Breast epithelium (tissue), 4 donors: ENCODE measurements around the gene WDR43. TPM values are rescaled to one million over a fixed set of nuclear protein-coding genes. Genes with fewer than 3 reads are reported as not detected.
A peak's percentile ranks its signal among the peaks of the same experiment; 100 is the strongest.

Experiments
- DNase-seq, 2 donors: peaks; one replicate each; pipeline ENCODE4 v3.0.0-alpha.2; 2019; ENCODE audit warnings: low spot score in 2 of 2
- H3K27ac ChIP-seq, 2 donors: fragments of 200-600 bp; sonication (generic) in 1 of 2; one replicate each; pipeline ENCODE4 v1.5.1; 2016 to 2019; ENCODE audit warnings: mild to moderate bottlenecking in 1 of 2
- H3K27me3 ChIP-seq, 2 donors: fragments of 200-600 bp; sonication (generic) in 1 of 2; one replicate each; pipeline versions ENCODE4 v1.5.1 to v1.6.0; 2017 to 2019; ENCODE audit warnings: control low read depth in 1 of 2, mild to moderate bottlenecking in 1 of 2
- H3K36me3 ChIP-seq: fragments of 200-600 bp; one replicate; pipeline ENCODE4 v1.5.1; 2019
- H3K4me1 ChIP-seq, 2 donors: fragments of 200-600 bp; sonication (generic); one replicate each; pipeline ENCODE4 v1.5.1; 2016 to 2019; ENCODE audit warnings: control low read depth in 1 of 2
- H3K4me3 ChIP-seq, 3 donors: fragments of 200-600 bp; sonication (generic); 1 replicate in 2 of 3; 2 replicates in 1 of 3; pipeline ENCODE4 v1.5.1; 2016 to 2019; ENCODE audit warnings: mild to moderate bottlenecking in 3 of 3, moderate library complexity in 2 of 3
- H3K9me3 ChIP-seq, 2 donors: fragments of 200-600 bp; sonication (generic) in 1 of 2; one replicate each; pipeline ENCODE4 v1.5.1; 2016 to 2019; ENCODE audit warnings: control low read depth in 1 of 2
- POLR2A ChIP-seq: fragments of 450-650 bp; IDR thresholded peaks from one replicate; pipeline ENCODE4 v1.6.1; 2016; ENCODE audit warnings: antibody characterized with exemption, mild to moderate bottlenecking, moderate library complexity
- POLR2AphosphoS5 ChIP-seq, 3 donors: sonication (generic); formaldehyde crosslinking; IDR thresholded peaks; one replicate each; pipeline ENCODE4 v1.6.1; 2017; ENCODE audit warnings: antibody characterized with exemption in 3 of 3
- intact Hi-C: fragments of 100-400 bp; cut with DNase I; formaldehyde crosslinking; loops from one replicate; pipeline ENCODE4 v1.15.1; 2023; ENCODE audit warnings: low total_unique reads
- total RNA-seq, 3 donors: library from RNA; depleted of rRNA; stranded (reverse); fragments of >200 nt; gene quantifications; one replicate each; pipeline ENCODE4 v1.1.0, GENCODE V29; 2016
- TF ChIP-seq, protein P1 (sequence below), 3 donors: fragments of 450-650 bp; IDR thresholded peaks; one replicate each; pipeline ENCODE4 v1.5.1; 2016 to 2017; ENCODE audit warnings: antibody characterized with exemption in 3 of 3, mild to moderate bottlenecking in 3 of 3, moderate library complexity in 3 of 3

The WDR43 gene
- total RNA-seq, 3 donors from 2014 or later: 55.1 to 67.8 (median 64.5) TPM

DNA sequence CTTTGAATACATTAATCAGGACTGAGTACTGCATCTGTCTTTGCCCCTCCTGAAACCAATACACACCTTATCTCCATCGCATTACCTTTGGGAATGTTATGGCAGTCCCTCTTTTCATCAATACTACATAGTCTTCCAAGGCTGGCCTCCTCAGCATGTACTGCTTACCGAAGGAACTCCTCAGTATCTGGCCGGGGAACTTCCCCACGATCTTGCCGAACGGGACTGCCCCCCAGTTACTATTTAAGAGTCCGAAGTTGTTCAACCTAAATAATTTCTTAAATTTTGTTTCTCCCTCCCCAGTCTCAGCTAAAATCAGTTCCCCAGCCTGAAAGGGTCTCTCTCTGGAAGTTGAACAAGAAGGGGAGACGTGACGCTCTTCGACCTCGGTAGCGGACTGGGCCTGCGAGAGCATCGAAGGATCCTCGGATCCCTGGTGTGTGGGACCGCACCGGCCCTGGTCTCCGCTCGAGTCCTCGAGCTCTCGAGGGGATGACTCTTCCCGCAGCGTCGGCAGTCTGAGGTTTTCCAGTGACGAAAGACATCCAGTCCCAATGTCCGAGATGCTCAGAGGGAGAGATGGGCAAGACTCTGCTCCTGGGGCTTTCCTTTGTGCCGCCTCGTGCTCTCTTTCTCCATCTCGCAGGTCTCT is 24.8 kb upstream of the WDR43 start:
- no peak for DNase-seq
- H3K27ac ChIP-seq: peak overlapping the region; percentile 85 to 89
- H3K9me3 ChIP-seq: no peaks in the 10 kb centered on the region
- no peak for TF ChIP-seq POLR2A
- TF ChIP-seq, protein P1, sequence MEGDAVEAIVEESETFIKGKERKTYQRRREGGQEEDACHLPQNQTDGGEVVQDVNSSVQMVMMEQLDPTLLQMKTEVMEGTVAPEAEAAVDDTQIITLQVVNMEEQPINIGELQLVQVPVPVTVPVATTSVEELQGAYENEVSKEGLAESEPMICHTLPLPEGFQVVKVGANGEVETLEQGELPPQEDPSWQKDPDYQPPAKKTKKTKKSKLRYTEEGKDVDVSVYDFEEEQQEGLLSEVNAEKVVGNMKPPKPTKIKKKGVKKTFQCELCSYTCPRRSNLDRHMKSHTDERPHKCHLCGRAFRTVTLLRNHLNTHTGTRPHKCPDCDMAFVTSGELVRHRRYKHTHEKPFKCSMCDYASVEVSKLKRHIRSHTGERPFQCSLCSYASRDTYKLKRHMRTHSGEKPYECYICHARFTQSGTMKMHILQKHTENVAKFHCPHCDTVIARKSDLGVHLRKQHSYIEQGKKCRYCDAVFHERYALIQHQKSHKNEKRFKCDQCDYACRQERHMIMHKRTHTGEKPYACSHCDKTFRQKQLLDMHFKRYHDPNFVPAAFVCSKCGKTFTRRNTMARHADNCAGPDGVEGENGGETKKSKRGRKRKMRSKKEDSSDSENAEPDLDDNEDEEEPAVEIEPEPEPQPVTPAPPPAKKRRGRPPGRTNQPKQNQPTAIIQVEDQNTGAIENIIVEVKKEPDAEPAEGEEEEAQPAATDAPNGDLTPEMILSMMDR (IDR thresholded peaks at IDR 0.05): no peak
- no peak for TF ChIP-seq POLR2AphosphoS5 (IDR thresholded peaks at IDR 0.05)
- H3K36me3 ChIP-seq: no peaks in the 10 kb centered on the region
- intact Hi-C loops: no loop called here
- peak overlapping the region; percentile 73 to 91 (median 80) for H3K4me3 ChIP-seq
- H3K4me1 ChIP-seq: peaks cover 0 to 6% of the 10 kb centered on the region in 2 donors
- H3K27me3 ChIP-seq: no peaks in the 10 kb centered on the region

DNA sequence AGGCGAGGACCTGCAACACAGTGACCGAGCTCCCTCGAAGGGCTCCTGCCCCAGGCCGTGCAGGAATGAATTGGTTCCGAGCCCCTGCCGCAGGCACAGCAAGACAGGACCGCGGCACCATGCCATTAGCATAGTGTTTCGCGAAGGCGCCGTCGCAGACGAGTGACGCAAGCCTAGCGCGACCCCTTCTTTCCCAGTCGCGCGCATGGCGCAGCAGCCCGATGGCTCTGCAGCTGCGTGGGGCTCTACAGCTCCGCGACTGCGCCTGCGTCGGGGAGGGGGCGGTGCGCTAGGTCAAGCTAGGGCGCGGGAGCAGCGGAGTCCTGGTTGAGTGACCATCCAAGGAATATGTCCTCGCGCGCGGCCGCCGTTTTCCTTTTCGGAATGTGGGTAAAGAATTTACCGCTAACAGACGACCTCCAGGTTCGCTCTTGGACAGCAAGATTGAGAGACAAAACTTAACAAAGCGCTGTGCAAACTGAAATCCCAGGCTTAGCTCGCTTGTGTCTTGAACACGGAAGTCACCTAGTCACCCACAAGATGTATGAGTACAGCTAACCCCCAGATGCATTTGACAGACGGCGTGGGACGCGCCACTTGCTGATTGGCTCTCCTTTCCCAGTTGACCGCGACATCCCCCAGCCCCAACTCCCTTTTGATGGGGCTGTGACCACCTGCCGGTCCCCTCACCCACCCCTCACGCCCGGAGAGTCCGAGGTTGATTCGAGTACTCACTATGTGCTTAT is 24.1 kb upstream of the WDR43 start, which contains the start of gene TRMT61B:
TSS of gene TRMT61B (minus strand) at position 164 of the 746 bp plus-strand sequence. CDS start at position 132, 32 bp downstream.
- DNase-seq: peak; percentile 90 to 94
- TF ChIP-seq POLR2AphosphoS5 (IDR thresholded peaks at IDR 0.05) (peak; percentile 92 to 95 (median 92)), POLR2A (peak; percentile 41)
- TF ChIP-seq, protein P1 (IDR thresholded peaks at IDR 0.05): no peak
- intact Hi-C loops: no loop called here

DNA sequence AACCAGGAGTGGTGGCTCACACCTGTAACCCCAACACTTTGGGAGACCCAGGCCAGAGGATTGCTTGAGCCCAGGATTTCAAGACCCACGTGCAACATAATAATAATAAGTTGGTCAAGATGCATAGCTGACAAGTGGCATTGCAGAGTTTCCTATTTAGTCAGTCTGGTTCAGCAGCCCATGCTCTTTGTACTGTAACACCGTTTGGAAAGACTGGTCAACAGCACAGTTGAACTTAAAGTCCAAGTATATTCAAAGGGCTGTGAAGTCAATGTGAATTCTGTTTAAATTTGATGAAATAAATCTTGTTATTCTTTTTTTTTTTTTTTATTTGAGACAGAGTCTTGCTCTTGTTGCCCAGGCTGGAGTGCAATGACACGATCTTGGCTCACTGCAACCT is 22.8 kb upstream of the WDR43 start:
- H3K4me1 ChIP-seq: peaks cover 0 to 6% of the 10 kb centered on the region in 2 donors
- no peak overlapping the region for H3K27ac ChIP-seq
- TF ChIP-seq POLR2AphosphoS5 (IDR thresholded peaks at IDR 0.05): no peak
- TF ChIP-seq, protein P1 (IDR thresholded peaks at IDR 0.05): no peak
- no peak for TF ChIP-seq POLR2A
- no peaks in the 10 kb centered on the region for H3K36me3 ChIP-seq
- H3K27me3 ChIP-seq: no peaks in the 10 kb centered on the region
- DNase-seq: no peak
- H3K4me3 ChIP-seq: no peak overlapping the region
- no peaks in the 10 kb centered on the region for H3K9me3 ChIP-seq
- intact Hi-C loops: no loop called here

More for the DNA sequence above, 24.1 kb upstream of the WDR43 start, which contains the start of gene TRMT61B:
- Histone ChIP-seq H3K27ac (peak within 1 kb of the TSS; percentile 85 to 89), H3K36me3 (no peaks in the 10 kb centered on the region), H3K27me3 (no peaks in the 10 kb centered on the region), H3K4me1 (peaks cover 0 to 6% of the 10 kb centered on the region in 2 donors), H3K9me3 (no peaks in the 10 kb centered on the region), H3K4me3 (peak within 1 kb of the TSS; percentile 73 to 91 (median 80))

DNA sequence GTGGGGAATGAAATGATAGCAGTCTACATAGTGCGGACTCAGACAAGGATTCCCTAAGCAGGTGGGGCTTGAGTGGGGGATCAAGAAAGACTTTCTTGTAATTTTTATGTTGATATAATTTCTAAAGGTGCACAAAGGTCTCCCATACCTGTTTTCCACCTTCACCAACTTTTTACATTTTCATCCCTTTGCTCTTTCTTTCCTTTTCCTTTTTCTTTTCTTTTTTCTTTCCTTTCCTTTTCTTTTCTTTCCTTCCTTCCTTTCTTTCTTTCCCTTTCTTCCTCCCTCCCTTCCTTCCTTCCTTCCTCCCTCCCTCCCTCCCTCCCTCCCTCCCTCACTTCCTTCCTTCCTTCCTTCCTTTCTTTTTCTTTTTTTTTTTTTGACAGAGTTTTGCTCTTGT is 14.3 kb upstream of the WDR43 start:
- TF ChIP-seq, protein P1 (IDR thresholded peaks at IDR 0.05): no peak
- no peak for TF ChIP-seq POLR2A
- no peak for TF ChIP-seq POLR2AphosphoS5 (IDR thresholded peaks at IDR 0.05)
- H3K27me3 ChIP-seq: no peaks in the 10 kb centered on the region
- no peaks in the 10 kb centered on the region for H3K4me1 ChIP-seq
- no peaks in the 10 kb centered on the region for H3K9me3 ChIP-seq
- H3K36me3 ChIP-seq: no peaks in the 10 kb centered on the region
- no peak overlapping the region for H3K4me3 ChIP-seq
- intact Hi-C loops: no loop called here
- DNase-seq: no peak
- H3K27ac ChIP-seq: no peak overlapping the region

DNA sequence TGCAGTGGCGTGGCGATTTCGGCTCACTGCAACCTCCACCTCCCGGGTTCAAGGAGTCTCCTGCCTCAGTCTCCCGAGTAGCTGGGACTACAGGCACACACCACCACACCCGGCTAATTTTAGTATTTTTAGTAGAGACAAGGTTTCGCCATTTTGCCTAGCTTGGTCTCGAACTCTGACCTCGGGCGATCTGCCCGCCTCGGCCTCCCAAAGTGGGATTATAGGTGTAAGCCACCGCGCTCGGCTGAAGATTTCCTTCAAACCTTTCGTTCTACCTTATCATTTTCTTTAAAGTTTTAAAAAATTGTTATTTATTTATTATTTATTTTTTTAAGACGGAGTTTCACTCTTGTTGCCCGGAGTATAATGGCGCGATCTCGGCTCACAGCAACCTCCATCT is 979 bp upstream of the WDR43 start:
- no peak overlapping the region for H3K27ac ChIP-seq
- H3K4me1 ChIP-seq: peaks cover 0 to 9% of the 10 kb centered on the region in 2 donors
- H3K36me3 ChIP-seq: no peaks in the 10 kb centered on the region
- no peaks in the 10 kb centered on the region for H3K9me3 ChIP-seq
- H3K4me3 ChIP-seq: no peak overlapping the region
- TF ChIP-seq POLR2AphosphoS5 (IDR thresholded peaks at IDR 0.05) (no peak), POLR2A (no peak)
- TF ChIP-seq, protein P1 (IDR thresholded peaks at IDR 0.05): no peak
- intact Hi-C loops: no loop called here
- DNase-seq: no peak
- H3K27me3 ChIP-seq: no peaks in the 10 kb centered on the region
